Endometrium (tissue), 2 donors: Measurements from ENCODE around the gene TSPAN11.

Experiments
- FAIRE-seq: peaks from 2 replicates; lab custom pipeline; 2012; peaks lifted over from hg19 to GRCh38; lab: Jason Lieb, UNC
- donor health status: control.
- donor health status: control.

The TSPAN11 gene

DNA sequence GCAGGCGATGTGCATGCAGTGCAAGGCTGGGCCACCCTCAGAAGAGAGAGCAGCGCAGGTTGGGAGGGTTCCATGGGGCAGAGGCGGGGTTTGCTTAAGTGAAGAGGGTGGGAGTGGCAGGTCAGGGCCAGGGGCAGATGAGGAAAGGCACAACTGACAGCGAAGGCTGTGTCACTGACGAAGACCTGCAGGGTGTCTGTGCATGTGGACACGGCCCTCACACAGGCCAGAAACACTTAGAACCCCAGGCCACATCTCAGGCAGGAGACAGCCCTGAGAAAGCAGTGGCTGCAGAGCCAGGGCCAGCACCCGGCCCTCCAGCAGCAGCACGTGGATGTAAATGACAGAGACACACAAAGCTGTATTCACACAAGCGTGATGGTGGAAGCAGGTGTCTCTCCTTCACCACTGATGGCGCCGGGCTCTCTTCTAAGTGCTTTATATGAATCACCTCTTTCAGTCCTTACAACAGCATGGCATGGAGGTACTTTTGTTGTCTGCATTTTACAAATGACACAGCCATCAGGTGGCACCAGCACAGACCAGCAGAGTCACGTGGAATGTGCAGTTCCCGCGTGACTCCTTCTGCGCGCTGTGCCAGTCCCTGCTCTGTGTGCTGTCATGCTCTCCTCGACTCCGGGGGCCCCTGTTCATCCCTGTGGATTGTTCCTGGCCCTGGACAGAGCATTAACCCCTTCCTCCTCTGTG is 54.6 kb downstream of the TSPAN11 start:
- no peak for FAIRE-seq

DNA sequence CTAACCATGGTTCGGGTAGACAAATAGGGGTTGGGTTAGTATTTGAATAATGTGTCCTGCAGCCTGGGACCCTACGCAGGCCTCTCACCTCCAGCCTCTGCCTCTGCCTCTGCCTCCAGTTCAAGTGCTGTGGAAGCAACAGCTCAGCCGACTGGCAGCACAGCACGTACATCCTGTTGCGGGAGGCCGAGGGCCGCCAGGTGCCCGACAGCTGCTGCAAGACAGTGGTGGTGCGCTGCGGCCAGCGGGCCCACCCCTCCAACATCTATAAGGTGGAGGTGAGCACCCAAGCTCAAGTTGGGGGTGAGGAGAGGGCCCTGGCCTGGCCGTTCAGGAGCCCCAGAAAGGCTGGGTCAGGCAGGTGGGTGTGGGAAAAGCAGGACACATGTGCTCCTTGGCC is 55.9 kb downstream of the TSPAN11 start:
- no peak for FAIRE-seq

DNA sequence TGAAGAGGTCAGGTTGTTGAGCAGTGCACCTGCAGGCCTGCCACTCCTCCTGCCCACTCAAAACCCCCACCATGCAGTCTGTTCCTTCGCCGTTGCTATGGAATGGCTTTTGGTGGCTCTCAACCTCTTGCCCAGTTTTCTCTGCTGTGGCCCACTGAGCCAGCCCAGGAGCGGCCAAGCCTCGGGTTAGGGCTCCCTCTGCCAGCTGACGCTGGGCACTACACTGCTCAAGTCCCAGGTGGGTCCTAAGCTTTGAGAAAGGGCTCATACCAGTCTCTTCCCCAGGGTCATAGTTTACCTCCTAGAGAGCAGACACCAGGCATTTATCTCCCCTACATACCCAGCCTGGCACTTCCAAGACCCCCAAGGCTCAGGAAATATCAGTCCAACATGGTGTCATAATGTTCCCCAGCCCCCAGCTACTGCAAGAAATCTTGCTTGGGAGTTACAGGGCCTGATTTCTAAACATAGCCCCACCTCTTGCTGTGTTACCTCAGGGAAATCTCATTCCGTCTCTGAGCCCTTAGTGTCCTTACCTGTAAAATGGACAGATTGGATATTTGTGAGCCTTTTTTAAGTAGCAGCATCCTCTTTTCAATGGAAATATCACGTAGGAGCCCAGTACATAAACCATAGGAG is 59.4 kb downstream of the TSPAN11 start:
- FAIRE-seq: no peak

DNA sequence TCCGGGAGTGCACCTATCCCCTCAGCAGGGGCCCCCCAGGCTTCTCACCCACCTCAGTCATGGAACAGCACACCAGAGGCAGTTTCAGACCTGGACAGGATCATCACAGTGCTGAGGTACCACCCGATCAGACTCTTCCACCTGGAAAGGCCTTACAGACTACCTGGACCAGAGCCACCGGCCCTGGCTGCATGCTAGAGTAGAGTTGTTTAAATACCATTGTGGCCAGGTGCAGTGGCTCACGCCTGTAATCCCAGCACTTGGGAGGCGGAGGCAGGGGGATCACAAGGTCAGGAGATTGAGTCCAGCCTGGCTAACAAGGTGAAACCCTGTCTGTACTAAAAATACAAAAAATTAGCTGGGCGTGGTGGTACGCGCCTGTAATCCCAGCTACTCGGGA is 61.5 kb downstream of the TSPAN11 start:
- no peak for FAIRE-seq

DNA sequence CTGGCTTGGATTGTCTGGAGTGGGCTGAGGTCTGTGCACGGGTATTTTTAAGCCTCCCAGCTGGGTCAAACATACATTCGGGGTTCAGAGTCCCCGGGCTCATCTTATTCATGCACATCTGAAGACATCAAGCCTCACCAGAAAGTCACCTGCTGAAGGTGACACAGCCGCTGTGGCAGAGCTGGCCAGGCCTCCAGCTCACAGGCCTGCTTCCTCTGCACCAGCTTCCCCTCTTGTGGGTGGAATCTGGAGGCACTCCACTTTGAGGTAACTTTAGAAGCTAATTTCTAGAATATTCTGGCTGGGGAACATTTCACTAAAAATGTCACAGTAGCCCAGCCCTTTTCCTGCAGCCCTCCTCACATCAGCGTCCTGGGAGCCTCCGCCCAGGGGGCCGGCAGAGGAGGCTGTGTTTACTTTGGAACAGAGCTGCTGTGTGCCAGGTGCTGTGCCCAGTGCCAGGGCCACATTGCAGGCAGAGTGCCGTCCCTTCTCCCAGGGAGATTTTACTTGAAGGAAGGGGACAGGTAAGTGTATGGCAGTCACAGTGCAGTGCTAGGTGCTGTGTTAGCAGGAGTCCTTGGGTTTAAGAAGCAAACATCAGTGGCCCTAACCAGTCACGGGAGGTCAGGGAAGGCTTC is 62.2 kb downstream of the TSPAN11 start:
- FAIRE-seq: no peak

DNA sequence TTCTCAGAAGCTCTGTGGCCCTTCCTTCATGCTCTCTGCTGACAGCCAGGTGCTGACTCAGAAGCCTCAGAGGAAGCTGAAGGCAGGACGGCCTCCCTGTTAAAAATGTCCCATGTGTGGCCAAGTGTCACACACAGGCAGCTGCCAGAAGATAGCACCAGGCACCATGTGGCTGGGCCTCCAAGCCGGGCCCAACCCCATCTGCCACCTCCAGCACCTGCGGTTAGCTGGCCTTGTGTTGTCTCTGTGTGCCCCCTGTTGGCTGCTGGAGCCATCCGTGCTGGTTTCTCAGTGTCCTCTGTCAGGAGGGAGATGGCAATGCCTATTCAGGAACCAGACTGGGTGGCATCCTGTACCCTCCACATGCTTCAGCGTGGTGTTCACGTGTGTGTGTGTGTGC is 63.2 kb downstream of the TSPAN11 start:
- no peak for FAIRE-seq

DNA sequence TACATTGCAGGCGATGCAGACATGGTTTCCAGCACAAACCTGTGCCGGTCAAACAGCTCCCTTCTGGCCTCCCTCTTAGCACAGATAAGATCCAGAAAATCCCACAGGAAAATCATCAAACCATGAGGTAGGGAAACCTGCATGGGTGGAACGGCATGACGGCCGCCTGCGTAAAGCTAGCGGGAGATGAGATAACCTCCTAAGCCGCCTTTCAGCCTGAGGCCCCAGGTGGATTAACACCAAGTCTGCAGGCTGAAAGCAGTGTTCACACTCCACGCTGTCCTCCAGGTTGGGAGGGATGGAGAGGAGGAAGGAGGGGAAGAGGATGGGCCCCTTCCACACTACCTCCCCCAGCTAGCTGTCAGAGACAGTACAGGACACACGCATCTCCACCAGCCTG is 63.8 kb downstream of the TSPAN11 start:
- no peak for FAIRE-seq

DNA sequence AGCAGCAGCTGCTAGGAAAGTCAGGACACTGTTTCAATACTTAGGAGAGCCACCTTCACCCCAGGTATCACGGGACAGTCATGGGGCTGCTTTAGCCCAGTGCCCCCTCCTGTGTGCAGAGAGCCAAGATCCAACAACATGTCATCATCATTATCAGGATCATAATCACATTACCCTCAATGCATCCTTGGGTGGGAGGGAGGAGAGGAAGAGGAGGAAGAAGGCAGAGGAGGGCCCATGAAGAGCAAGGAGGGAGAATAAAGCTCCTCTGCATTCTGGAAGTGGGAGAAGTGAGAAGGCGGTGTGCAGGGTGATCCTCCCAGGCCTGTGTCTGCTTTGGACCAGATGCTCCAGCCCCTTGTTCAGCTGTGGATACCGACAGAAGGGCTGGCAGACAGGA is 64.2 kb downstream of the TSPAN11 start:
- FAIRE-seq: no peak

DNA sequence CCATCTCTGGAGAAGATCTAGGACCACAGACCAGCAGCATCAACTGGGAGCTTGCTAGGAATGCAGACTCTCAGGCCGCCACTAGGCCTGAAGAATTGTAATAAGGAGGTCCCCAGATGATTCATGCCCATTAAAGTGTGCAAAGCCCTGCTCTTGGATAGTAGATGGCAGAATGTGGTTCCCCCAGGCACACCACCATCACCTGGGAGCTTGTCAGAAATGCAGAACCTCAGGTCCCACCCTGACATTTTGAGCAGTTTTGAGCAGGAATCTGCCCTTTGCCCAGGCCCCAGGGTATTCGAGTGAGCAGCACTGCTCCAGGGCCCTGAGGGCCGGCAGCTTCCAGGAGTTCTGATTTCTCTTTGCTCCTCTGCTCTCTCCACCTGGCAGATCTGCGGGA is 64.9 kb downstream of the TSPAN11 start:
- no peak for FAIRE-seq

DNA sequence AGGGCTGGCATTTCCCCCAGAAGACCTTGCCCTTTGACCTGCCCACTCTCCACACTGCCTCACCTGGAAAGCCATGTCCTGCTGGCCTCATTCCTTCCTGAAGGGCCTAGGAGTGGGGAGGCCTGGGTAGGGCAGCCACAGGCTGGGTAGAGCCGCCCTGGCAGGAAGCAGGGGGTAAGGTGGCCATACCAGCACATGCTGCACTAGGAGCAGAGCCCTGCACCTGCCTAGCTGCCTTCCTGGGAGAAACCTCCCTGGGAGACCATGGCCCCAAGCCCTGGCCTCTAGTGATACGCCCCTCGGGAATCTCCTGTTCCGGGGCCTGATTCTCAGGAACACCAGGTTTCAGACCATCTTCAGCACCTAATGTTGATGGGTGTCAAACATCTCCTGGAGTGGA is 65.8 kb downstream of the TSPAN11 start:
- no peak for FAIRE-seq

DNA sequence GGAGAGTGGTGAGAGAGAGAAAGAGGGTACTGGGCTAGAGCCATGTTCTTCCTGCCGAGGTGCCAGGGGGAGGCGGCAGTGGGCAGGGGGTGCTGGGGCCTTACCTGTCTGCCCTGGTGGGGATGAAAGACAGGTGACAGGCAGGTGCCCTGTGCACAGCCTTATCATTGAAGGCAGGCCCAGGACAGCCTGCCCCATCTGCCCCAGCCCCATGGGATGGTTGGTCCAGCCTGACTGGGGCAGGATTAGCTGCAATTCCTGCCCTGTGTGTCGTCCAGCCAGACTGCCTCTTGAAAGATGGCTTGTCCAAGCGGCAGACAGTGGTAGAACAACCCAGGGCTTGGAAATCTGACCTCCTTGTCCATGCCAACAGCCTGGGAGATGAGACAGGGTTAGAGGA is 67.2 kb downstream of the TSPAN11 start:
- no peak for FAIRE-seq

DNA sequence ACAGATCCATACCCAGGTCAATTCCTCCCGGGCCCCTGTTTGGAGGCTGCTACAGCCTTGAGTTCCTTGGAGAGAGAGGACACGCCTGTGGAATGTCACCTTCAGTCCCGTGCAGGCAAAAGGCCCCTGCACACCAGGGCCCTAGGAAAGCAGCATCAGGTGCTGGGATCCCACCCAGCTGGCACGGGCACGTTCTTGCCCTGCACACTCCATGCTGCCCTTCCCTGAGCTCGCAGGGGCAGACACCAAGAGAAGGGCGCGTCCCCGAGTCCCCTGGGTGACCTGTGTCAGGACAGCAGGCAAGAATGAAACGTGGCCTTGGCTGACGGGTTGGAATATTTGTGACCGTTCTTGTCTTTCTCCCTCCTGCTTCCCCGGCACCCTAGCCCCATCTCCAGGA is 67.7 kb downstream of the TSPAN11 start:
- FAIRE-seq: no peak

DNA sequence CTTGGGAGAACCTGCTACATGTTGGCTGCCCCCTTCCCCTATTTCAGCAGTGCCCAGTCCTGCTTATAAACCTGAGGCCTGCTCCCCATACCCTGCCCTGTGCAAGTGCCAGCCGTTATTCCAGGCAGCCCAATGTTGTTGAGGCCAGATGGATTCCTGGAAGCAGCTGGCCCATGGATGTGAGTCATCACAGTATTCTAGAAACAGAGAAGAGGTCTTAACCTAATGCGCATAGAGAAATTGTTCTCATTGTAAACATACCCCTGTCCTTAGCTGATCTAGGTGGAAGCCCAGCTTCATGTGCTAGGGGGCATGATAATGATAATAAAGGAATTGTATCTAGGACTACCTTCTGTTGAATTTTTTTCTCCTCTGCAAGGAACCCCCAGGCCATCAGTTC is 69.7 kb downstream of the TSPAN11 start:
- FAIRE-seq: no peak

DNA sequence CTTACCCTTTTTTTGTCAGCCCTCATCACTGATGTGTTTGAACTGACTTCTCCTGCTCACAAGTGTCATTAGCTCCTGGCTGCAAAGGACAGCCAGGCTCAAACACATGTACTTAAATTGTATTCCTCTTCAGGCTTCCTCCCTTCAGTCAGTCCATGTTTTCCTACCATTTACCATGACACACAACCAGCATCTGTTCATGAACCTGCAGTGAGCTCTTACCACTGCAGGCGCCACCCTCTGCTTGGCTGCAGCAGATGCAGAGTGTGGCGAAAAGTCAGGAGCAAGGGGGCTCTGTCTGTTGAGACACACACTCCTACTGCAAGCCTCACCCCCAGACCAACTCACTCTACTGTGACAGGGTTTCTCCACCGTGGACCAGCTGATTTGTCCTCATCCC is 70.2 kb downstream of the TSPAN11 start:
- FAIRE-seq: no peak

DNA sequence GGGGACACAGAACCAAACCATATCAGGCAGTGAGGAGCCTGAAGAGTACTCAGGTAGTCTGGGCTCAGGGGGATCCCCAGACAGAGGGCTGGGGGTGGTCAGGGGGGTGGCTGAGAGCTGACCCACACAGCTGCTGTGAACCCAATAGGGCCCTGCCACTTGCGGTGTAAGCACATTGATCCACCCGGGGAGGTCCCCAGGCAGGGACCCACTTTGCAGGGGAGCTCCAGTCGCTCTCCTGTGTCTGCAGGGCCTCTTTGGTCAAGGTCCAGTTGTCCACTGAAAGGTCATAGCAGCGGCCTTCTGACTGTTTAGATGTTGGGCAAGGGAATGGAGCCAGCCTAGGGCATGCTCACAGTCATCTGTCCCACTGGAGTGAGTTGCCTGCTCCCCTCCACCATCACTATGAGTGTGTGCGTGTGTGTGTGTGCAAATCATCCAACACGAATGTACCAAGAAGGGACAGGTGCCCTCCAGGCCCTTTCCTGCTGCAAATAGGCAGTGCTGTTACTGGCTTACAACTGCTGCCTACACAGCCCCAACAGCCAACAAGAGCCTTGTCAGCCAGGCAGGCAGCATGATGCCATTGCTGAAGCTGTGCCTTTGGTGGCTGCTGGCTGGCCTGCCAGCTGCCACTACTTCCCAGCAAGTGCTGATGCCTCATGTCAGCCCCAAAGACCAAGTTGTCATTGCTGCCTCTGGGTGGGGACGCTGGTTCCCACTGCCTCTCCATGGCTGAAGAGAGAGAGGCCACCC is 71.3 kb downstream of the TSPAN11 start:
- FAIRE-seq: no peak

DNA sequence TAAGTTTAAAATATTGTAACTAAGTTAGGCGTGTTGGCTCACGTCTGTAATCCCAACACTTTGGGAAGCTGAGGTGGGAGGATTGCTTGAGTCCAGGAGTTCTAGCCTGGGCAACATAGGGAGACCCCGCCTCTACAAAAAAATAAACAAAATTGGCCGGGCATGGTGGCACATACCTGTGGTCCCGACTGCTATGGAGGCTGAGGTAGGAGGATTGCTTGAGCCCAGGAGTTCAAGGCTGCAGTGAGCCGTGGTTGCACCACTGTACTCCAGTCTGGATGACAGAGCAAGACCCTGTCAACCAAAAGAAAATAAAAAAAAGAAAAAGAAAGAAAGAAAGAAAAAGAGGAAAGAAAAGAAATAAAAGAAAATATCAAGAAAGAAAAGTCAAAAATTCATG is 72.5 kb downstream of the TSPAN11 start:
- FAIRE-seq: no peak

DNA sequence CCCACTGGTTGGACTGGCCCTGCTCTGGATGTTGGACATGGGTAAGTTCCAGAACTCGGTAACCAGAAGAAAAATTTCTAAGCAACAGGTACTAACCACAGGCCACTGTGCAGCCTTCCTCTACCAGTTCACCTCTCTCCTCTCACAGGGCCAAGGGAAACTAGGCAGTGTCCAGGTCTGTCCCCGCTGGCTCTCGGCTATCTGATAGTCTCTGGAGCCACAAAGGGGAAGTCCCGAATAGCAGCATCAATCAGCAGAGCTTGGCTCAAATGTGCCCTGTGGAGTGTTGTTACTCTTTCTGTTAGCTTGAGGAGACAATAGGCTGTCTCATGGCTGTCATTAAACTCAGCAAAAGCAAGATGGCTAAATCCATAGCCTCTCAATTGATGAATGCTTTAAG is 73.2 kb downstream of the TSPAN11 start:
- FAIRE-seq: no peak

DNA sequence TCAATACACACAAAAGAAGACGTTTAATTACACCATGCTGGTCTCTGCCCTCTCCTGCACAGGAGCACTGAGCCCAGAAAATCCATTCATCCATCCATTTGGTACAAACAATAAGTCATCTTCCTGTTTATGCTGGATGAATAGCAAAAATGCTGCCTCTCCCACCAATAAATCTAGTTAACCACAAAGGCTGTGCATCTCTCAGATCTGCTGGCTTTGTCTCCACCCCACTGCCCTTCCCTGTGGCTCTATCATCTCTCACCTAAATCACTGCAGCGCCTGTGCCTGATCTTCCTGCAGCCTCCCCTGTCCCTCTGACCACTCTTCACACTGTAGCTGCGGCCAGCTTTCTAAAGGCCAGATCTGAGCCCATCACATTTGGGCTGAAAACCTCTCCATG is 74.2 kb downstream of the TSPAN11 start:
- no peak for FAIRE-seq

DNA sequence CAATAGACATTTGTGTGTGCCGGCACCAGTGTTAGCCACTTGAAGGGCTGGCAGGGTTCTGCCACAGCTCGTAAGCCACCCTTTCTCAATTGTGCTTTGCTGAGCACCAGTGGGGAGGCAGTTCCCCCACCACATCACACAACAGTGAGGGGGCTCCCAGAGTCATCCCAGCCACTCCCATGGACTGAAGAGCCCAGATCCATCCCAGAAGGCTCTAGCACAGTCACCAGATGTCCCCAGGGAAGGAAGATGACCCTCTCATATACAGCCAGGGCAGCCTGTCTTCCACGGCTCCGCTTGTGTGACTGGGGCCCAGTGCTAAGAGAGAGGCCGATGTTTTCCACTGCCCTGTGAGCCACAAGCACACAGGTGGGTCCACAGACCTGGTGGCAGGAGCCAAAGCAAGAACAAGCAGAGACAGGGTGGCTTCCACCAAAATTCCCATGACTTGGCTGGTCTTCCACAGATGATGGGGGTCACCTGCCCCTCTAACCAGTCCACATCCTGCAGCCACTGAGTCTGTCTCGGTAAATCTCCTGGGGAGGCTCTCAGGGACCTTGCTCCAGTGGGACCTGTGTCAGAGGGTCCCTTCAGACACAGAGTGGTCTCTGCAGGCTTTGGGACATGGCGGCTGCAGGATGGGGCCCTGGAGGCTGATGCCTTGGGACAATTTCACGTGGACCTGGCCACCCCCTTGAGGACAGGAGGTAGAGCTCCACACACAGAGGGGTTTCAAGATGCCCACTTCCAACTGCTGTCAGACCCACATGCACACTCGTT is 75.2 kb downstream of the TSPAN11 start:
- FAIRE-seq: no peak

DNA sequence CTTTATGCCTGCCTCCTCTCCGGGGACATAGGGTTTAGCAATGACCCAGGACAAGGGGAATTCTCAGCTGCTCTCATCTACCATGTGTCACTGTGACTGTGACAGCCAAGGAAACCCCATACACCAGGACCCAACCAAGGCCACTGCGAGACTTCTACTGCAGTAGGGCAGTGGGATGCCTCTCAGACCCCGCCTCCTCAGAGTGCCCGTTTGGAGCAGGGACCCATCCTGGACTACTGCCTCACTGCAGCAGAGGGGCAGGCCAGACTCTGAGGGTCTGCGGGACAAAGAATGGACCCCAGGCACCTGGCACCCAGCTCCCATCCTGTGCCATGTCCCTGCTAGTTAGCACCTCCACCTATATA is 75.8 kb downstream of the TSPAN11 start:
- no peak for FAIRE-seq

DNA sequence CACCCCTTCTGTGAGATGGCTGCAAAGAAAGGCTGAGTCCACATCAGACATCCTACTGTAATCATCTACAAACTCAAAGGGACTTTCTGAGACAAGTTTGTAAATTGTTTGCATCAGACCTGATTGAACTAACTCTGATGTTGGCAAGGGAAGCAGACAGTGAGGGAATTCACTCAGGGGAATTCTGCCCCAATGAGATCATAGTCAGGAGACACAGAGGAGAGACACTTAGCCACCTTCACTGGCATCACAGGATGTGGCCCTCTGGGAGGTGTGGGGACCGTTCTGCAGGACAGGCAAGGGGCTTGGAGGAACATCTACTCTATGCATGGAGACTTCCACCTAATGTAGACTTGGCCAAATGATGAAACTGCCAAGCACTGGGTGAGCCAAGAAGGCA is 76.5 kb downstream of the TSPAN11 start:
- FAIRE-seq: no peak
